C4-2B (cell line): ENCODE results near the gene GJD4.

Experiments
- H3K27ac ChIP-seq: fragments of 450-650 bp; 2 replicates; pipeline ENCODE4 v1.5.1; 2017
- CTCF ChIP-seq: fragments of 450-650 bp; conservative IDR thresholded peaks from 2 replicates; pipeline ENCODE4 v1.5.1; 2017; ENCODE audit warnings: mild to moderate bottlenecking
- ZFX ChIP-seq: fragments of 450-650 bp; IDR thresholded peaks from 2 replicates; pipeline ENCODE4 v1.6.1; 2017

Gene GJD4

GRCh38 chr10:35578618-35578956 is 26.6 kb upstream of the GJD4 start:
- no peak for TF ChIP-seq CTCF
- no peak for TF ChIP-seq ZFX
- H3K27ac ChIP-seq, result no peak overlapping the region

GRCh38 chr10:35579116-35579515 is 26.0 kb upstream of the GJD4 start:
- H3K27ac ChIP-seq, result no peak overlapping the region

GRCh38 chr10:35579726-35580422 is 25.3 kb upstream of the GJD4 start:
- TF ChIP-seq CTCF, result no peak
- no peak for TF ChIP-seq ZFX
- no peak overlapping the region for H3K27ac ChIP-seq

More at GRCh38 chr10:35579116-35579515, 26.0 kb upstream of the GJD4 start:
- TF ChIP-seq CTCF (no peak), ZFX (no peak)

GRCh38 chr10:35580423-35580770 is 24.7 kb upstream of the GJD4 start:
- TF ChIP-seq ZFX (no peak), CTCF (no peak)
- no peak overlapping the region for H3K27ac ChIP-seq

- no peak overlapping the region for H3K27ac ChIP-seq
- TF ChIP-seq CTCF (no peak), ZFX (no peak)
Measured at GRCh38 chr10:35581655-35582054, 23.5 kb upstream of the GJD4 start.

- no peak overlapping the region for H3K27ac ChIP-seq
- TF ChIP-seq ZFX, result no peak
- TF ChIP-seq CTCF, result no peak
Measured at GRCh38 chr10:35584946-35585345, 20.2 kb upstream of the GJD4 start.

GRCh38 chr10:35585356-35585755 is 19.8 kb upstream of the GJD4 start:
- H3K27ac ChIP-seq, result no peak overlapping the region
- no peak for TF ChIP-seq ZFX
- no peak for TF ChIP-seq CTCF
